Heart left ventricle (tissue), 16 donors: ENCODE results near the gene DHX40. TPM values are rescaled to one million over a fixed set of nuclear protein-coding genes. Genes with fewer than 3 reads are reported as not detected.
"Not testable (repeated sequence)": the region's sequence is repeated elsewhere in the genome, so short reads cannot be mapped to it uniquely, and the experiment has no call there.

Experiments
- ATAC-seq, 4 donors: fragments of 200-7000 bp; cut with Tn5 transposase; one replicate each; pipeline ENCODE4 v1.9.1; 2020 to 2022; ENCODE audit warnings: moderate library complexity in 4 of 4, mild to moderate bottlenecking in 3 of 4, moderate number of reproducible peaks in 1 of 4
- DNase-seq, 5 donors: peaks; one replicate each; pipeline ENCODE4 v3.0.0-alpha.2; 2020
- H3K27ac ChIP-seq, 12 donors: fragments of 200-600 bp; sonication (generic) in 4 of 12; one replicate each; pipeline versions ENCODE4 v1.5.0 to v1.8.0; 2016 to 2022; ENCODE audit warnings: mild to moderate bottlenecking in 2 of 12
- H3K27me3 ChIP-seq, 9 donors: fragments of 200-600 bp; sonication (generic) in 2 of 9; one replicate each; pipeline versions ENCODE4 v1.5.1 to v1.8.0; 2016 to 2022; ENCODE audit warnings: mild to moderate bottlenecking in 3 of 9
- H3K36me3 ChIP-seq, 9 donors: fragments of 200-600 bp; sonication (generic) in 2 of 9; one replicate each; pipeline versions ENCODE4 v1.5.0 to v1.8.0; 2018 to 2022; ENCODE audit warnings: mild to moderate bottlenecking in 2 of 9
- H3K4me1 ChIP-seq, 12 donors: fragments of 200-600 bp; sonication (generic) in 4 of 12; one replicate each; pipeline versions ENCODE4 v1.5.0 to v1.8.0; 2016 to 2022; ENCODE audit warnings: mild to moderate bottlenecking in 3 of 12
- H3K4me3 ChIP-seq, 12 donors: fragments of 200-600 bp; sonication (generic) in 4 of 12; one replicate each; pipeline versions ENCODE4 v1.5.0 to v1.8.0; 2017 to 2022; ENCODE audit warnings: mild to moderate bottlenecking in 9 of 12, moderate library complexity in 4 of 12
- H3K9me3 ChIP-seq, 12 donors: fragments of 200-600 bp; sonication (generic) in 4 of 12; one replicate each; pipeline versions ENCODE4 v1.5.0 to v1.8.0; 2016 to 2022; ENCODE audit warnings: mild to moderate bottlenecking in 1 of 12
- CTCF ChIP-seq, 12 donors: fragments of 200-600 bp; sonication (generic) in 4 of 12; IDR thresholded peaks; one replicate each; pipeline versions ENCODE4 v1.5.0 to v1.8.0; 2018 to 2022; ENCODE audit warnings: antibody characterized with exemption in 12 of 12, mild to moderate bottlenecking in 5 of 12
- POLR2A ChIP-seq, 2 donors: fragments of 450-650 bp; IDR thresholded peaks; one replicate each; pipeline ENCODE4 v1.6.1; 2017; ENCODE audit warnings: antibody characterized with exemption in 2 of 2, mild to moderate bottlenecking in 2 of 2, moderate library complexity in 2 of 2
- WGBS, 4 donors: extraction: QIAGEN DNeasy Blood & Tissue Kit in 2 of 4; methylation state at CpG; one replicate each; pipeline versions ENCODE4 v1.1.5 to v1.1.7; 2013 to 2018; 5-methylcytosine and 5-hydroxymethylcytosine counted together
- intact Hi-C, 10 donors: fragments of 100-400 bp; cut with DNase I; formaldehyde crosslinking; loops; one replicate each; pipeline versions ENCODE4 v1.11.1 to v1.14.2; 2022
- polyA plus RNA-seq, 2 donors: library from polyadenylated mRNA; stranded (reverse); fragments of 200-250 nt; gene quantifications; one replicate each; pipeline ENCODE4 v1.2.3, GENCODE V29; 2013
- total RNA-seq, 9 donors: library from RNA; depleted of rRNA in 2 of 9; stranded (reverse); fragments of >200 nt in 2 of 9; fragmentation: NEBNext Ultra II Directional in 3 of 9; extraction: Animal tissue kit (Norgen Biotek cat#: 25700) in 3 of 9; gene quantifications; one replicate each; pipeline versions ENCODE4 v1.1.0 to v1.2.4, GENCODE V29; 2016 to 2023
- donor health status: ischemic (EF 13 %, LVEDD 7.1; RV severe dilation, severe dysfunction).
- donor health status: healthy with polysubstance abuse.
- donor health status: DM: no; HTN: yes; CAD: no.
- donor health status: DM: no; HTN: no; CAD: no.
- donor health status: ischemic (EF 25% LVEDD 6.9; RV normal size, moderate dysfunction).
- donor health status: ischemic (EF 25% LVEDD 5.7; RV mildly dilated, moderate dysfunction).
- donor health status: healthy.
- donor health status: DM: yes; HTN: yes; CAD: no.
- donor health status: ischemic (EF 35%, LVEDD 5.7; RV mildly dilated, moderate dysfunction).
- donor health status: nonischemic (EF 11% LVEDD 7.7; RV severe dilation, severe dysfunction).
- donor health status: DM: yes; HTN: yes; CAD: no.
- donor health status: PGD.
- donor health status: ischemic (EF 29% LVEDD 5.4; RV normal size, mild dysfunction).
- donor health status: nonischemic (EF 23%, LVEDD 6.1; RV moderate dilation, normal function).

The DHX40 gene
- total and polyA plus RNA-seq, 11 donors = 5.5 to 25.4 (median 21.2) TPM

- H3K27me3 ChIP-seq = no peaks in the 10 kb centered on the region
- H3K4me1 ChIP-seq = no peaks in the 10 kb centered on the region
- intact Hi-C loops = no loop called here
- H3K27ac ChIP-seq = no peak overlapping the region
- WGBS, 4 donors = 95 to 97% (median 96%) methylated on average over 10 of the region's 10 CpGs
- H3K9me3 ChIP-seq = no peaks in the 10 kb centered on the region
- H3K4me3 ChIP-seq = no peak overlapping the region
- peaks cover 0 to 58% (median 29%) of the 10 kb centered on the region in 9 donors for H3K36me3 ChIP-seq
- no peak for TF ChIP-seq CTCF (IDR thresholded peaks at IDR 0.05)
- DNase-seq (no peak), ATAC-seq (no peak)
Observed at GRCh38 chr17:59572301-59572924, 7.0 kb downstream of the DHX40 start.

GRCh38 chr17:59584168-59584567 is 18.8 kb downstream of the DHX40 start:
- peaks cover 0 to 23% (median 0%) of the 10 kb centered on the region in 9 donors for H3K36me3 ChIP-seq
- DNase-seq, intact Hi-C loops, H3K4me3 ChIP-seq, H3K27ac ChIP-seq, H3K4me1 ChIP-seq, ATAC-seq, H3K9me3 ChIP-seq, H3K27me3 ChIP-seq: not testable (repeated sequence)
- no CpG with 5 or more reads among the region's 1 CpG for WGBS, 4 donors

GRCh38 chr17:59600169-59600568 is 34.8 kb downstream of the DHX40 start:
- no peaks in the 10 kb centered on the region for H3K4me1 ChIP-seq
- no peak overlapping the region for H3K4me3 ChIP-seq
- intact Hi-C loops = loop anchor here in 1 of 10 donors (5.0 kb wide), 1 partner anchor 77 kb away; no protein-coding TSS in a partner anchor
- no peaks in the 10 kb centered on the region for H3K27me3 ChIP-seq
- no peaks in the 10 kb centered on the region for H3K9me3 ChIP-seq
- no peak for DNase-seq
- peaks cover 0 to 64% (median 49%) of the 10 kb centered on the region in 9 donors for H3K36me3 ChIP-seq
- TF ChIP-seq CTCF (IDR thresholded peaks at IDR 0.05) = no peak
- no peak for TF ChIP-seq POLR2A (IDR thresholded peaks at IDR 0.05)
- ATAC-seq = no peak
- no peak overlapping the region for H3K27ac ChIP-seq

GRCh38 chr17:59601130-59601529 is 35.7 kb downstream of the DHX40 start:
- TF ChIP-seq CTCF (IDR thresholded peaks at IDR 0.05) (no peak), POLR2A (IDR thresholded peaks at IDR 0.05) (no peak)
- Histone ChIP-seq H3K4me1 (no peaks in the 10 kb centered on the region), H3K9me3 (no peaks in the 10 kb centered on the region), H3K27me3 (no peaks in the 10 kb centered on the region), H3K36me3 (peaks cover 0 to 72% (median 58%) of the 10 kb centered on the region in 9 donors), H3K4me3 (no peak overlapping the region), H3K27ac (no peak overlapping the region)
- ATAC-seq = no peak
- intact Hi-C loops = loop anchor here in 1 of 10 donors (5.0 kb wide), 1 partner anchor 76 kb away; no protein-coding TSS in a partner anchor
- no peak for DNase-seq
- 91 to 97% (median 94%) methylated on average over 2 of the region's 2 CpGs for WGBS, 4 donors

- no peak overlapping the region for H3K4me3 ChIP-seq
- WGBS, 4 donors = 55 to 65% (median 61%) methylated on average over 3 of the region's 3 CpGs
- DNase-seq (no peak), ATAC-seq (no peak)
- TF ChIP-seq POLR2A (IDR thresholded peaks at IDR 0.05) = no peak
- TF ChIP-seq CTCF (IDR thresholded peaks at IDR 0.05) = no peak
- no peak overlapping the region for H3K27ac ChIP-seq
- no peaks in the 10 kb centered on the region for H3K27me3 ChIP-seq
- no peaks in the 10 kb centered on the region for H3K9me3 ChIP-seq
- no peaks in the 10 kb centered on the region for H3K4me1 ChIP-seq
- intact Hi-C loops = no loop called here
- H3K36me3 ChIP-seq = peaks cover 0 to 94% (median 77%) of the 10 kb centered on the region in 9 donors
Observed at GRCh38 chr17:59607061-59607460, 41.7 kb downstream of the DHX40 start.
